Ovary (tissue), 3 donors: ENCODE results near the gene PSG1.

ENCODE experiments used
- EP300 ChIP-seq: sonication (generic); formaldehyde crosslinking; IDR thresholded peaks from one replicate; pipeline ENCODE4 v1.6.1; 2017; ENCODE audit warnings: antibody characterized with exemption
- POLR2A ChIP-seq: fragments of 450-650 bp; IDR thresholded peaks from one replicate; pipeline ENCODE4 v1.6.1; 2017; ENCODE audit warnings: antibody characterized with exemption, mild to moderate bottlenecking, moderate library complexity
- TF ChIP-seq, protein P1 (sequence below), 3 donors: fragments of 450-650 bp in 2 of 3; fragments of 200-600 bp in 1 of 3; IDR thresholded peaks; one replicate each; pipeline versions ENCODE4 v1.5.1 to v1.8.0; 2016 to 2022; ENCODE audit warnings: antibody characterized with exemption in 3 of 3, mild to moderate bottlenecking in 1 of 3
- donor health status: DM: no; HTN: no; CAD: no.

DNA sequence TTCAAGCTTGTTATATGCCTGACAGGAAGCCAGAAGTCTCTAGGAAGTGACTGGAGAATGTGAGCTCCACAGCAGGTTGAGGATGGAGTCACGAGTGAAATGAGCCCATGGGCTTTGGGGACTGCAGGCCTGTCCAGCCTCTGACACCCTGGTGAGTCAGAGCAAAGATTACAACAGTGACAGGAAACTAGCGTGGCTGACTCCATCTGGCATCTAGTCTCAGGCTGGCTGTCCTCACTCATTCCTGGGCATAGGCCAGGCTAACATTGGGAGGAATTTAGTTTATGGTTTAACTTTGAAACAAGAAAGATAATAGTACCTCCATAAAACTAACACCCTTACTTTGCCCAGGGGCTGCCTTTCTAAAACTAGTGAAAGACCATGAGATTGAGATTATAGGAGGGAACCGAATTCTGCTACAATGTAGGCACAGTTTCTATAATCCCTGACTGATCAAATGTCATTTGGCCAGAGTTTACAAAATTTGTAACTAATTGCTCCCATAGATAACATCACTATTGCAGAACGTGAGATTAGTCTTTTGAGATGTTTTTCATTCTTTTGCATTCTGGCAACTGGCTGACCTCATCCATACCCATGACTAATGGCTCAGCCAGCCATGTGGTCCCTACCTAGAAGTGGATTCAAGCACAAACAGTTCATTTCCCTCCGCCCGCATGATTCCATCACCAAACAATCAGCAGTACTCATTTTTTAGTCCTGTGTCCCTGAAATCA, 28.4 kb downstream of the PSG1 start:
- TF ChIP-seq, protein P1, sequence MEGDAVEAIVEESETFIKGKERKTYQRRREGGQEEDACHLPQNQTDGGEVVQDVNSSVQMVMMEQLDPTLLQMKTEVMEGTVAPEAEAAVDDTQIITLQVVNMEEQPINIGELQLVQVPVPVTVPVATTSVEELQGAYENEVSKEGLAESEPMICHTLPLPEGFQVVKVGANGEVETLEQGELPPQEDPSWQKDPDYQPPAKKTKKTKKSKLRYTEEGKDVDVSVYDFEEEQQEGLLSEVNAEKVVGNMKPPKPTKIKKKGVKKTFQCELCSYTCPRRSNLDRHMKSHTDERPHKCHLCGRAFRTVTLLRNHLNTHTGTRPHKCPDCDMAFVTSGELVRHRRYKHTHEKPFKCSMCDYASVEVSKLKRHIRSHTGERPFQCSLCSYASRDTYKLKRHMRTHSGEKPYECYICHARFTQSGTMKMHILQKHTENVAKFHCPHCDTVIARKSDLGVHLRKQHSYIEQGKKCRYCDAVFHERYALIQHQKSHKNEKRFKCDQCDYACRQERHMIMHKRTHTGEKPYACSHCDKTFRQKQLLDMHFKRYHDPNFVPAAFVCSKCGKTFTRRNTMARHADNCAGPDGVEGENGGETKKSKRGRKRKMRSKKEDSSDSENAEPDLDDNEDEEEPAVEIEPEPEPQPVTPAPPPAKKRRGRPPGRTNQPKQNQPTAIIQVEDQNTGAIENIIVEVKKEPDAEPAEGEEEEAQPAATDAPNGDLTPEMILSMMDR (IDR thresholded peaks at IDR 0.05): no peak
- no peak for TF ChIP-seq POLR2A
- TF ChIP-seq EP300: no peak
